Hepatic stellate cell (primary cell): ENCODE data around the gene CCDC12.

Source experiments
- DNase-seq: peaks from one replicate; pipeline ENCODE4 v3.0.0; 2011; ENCODE audit warnings: low spot score

Gene CCDC12

DNA sequence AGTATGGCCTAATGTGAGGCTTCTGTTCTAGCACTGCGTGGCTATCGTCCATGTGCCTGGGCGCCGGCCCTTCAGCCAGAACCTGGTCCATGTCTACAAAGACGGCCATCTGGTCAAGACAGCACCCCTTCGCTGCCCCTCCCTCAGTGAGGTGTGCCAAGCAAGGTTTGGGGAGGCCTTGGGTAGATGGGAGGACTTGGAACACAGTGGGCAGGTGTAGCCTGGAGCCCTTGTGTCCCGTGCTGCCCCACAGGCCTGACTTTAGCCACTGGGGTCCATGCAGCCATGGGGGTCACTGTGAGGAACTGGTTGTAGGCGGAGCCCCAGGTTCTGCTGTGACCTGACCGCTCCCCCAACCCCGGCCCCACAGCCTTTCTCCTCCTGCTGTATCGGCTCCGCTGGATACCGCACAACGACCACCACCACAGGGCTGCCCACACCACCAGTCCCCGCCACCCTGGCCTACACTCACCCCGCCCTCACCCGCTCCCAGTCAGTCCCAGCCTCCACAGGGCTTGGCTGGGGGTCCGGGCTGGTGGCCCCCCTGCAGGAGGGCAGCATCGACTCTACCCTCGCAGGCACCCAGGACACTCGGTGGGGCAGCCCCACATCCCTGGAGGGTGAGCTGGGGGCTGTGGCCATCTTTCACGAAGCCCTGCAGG, 19.5 kb upstream of the CCDC12 start:
- DNase-seq = no peak

DNA sequence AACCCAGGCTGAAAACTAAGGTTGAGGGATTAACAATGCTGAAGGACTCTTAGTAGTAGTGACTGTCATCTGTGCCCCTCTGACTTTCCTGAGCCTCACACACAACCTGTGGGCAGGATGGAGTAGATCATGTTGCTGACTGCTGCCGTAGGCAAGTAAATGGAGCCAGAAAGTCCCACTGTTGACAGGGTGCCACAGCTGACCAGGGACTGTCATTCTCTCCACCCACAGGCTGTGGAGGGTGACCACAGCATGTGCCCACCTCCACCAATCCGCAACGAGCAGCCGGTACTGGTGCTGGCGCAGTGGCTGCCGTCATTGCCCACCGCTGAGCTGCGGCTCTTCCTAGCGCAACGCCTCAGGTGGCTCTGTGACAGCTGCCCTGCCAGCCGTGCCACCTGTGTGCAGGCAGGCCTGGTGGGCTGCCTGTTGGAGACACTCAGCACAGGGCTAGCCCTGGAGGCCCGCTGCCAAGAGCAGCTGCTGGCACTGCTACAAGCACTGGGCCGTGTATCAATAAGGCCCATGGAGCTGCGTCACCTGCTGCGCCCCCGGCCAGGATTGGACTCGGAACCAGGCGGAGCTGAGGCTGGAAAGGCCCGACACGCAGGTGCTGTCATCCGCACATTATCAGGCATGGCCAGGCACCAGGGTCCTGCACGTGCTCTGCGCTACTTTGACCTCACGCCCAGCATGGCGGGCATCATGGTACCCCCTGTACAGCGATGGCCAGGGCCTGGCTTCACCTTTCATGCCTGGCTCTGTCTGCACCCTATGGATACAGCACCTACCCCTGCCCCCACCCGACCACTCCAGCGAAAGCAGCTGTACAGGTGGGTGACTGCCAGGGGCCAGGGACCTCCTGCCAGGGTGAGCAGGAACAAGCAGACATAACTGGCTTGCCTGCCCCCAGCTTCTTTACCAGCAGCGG, 18.5 kb upstream of the CCDC12 start:
- no peak for DNase-seq

GRCh38 chr3:46993986-46994385, 17.4 kb upstream of the CCDC12 start:
- DNase-seq = no peak

DNA sequence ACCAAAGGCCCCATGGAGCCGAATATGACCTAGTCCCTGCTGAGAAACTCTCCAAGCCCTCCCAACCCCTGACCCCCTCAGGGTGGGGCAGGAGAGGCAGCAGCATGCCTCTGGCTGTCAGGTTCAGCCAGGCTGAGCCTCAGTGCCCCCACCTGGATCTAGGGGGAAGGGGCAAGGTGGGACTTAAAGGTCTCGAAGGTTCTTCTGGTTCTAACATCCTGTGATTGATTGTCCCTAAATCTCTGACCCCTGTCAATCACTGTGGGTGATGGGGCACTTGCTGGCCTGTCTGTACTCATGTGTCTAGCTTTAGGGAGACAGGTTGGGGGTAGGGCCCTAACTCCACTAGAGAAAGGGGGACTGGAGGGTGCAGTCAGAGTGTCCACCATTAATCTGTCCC, 16.7 kb upstream of the CCDC12 start:
- no peak for DNase-seq

DNA sequence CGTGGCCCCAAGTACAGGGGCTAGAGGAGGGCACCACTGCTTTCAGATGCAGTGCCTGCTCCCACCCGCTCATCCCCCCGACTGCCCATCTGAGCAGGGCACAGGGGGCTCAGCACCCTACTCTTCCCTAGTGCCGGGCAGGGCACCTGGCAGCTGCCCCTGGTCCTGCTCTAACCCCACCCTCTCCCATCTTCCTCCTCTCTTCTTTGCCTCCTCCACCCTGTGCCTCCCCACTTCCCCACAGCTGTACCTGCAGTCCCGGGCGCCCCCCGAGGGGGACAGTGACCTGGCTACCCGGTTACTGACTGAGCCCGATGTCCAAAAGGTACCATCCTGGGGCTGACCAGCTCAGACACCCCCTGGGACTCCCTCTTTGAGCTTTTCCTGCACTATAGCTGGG, 15.7 kb upstream of the CCDC12 start:
- no peak for DNase-seq

DNA sequence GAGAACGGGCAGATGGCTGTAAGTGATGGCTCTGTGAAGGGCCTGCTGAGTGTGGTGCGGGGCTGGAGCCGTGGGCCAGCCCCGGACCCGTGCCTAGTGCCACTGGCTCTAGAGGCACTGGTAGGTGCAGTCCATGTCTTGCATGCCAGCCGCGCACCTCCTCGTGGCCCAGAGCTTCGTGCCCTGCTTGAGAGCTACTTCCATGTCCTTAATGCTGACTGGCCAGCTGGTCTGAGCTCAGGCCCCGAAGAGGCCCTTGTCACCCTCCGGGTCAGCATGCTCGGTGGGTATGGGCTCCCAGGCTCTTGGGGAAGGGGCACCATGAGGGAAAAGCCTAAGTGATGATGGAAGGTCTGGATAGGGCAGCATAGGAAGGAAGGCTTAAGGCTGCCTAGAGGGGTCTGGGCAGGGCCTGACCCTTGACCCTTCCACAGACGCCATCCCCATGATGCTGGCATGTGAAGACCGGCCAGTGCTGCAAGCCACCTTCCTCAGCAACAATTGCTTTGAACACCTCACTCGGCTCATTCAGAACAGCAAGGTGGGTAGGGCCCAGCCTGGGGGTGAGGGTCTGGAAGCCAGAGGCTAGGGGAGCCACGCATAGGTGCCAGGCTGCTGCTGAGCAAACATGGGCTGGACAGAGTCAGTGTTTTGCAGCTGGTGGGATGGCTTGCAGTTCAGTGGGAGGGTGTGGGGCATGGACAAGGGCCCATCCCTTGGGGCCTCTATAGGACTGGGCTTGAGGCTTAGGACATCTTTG, 15.0 kb upstream of the CCDC12 start:
- DNase-seq = no peak

DNA sequence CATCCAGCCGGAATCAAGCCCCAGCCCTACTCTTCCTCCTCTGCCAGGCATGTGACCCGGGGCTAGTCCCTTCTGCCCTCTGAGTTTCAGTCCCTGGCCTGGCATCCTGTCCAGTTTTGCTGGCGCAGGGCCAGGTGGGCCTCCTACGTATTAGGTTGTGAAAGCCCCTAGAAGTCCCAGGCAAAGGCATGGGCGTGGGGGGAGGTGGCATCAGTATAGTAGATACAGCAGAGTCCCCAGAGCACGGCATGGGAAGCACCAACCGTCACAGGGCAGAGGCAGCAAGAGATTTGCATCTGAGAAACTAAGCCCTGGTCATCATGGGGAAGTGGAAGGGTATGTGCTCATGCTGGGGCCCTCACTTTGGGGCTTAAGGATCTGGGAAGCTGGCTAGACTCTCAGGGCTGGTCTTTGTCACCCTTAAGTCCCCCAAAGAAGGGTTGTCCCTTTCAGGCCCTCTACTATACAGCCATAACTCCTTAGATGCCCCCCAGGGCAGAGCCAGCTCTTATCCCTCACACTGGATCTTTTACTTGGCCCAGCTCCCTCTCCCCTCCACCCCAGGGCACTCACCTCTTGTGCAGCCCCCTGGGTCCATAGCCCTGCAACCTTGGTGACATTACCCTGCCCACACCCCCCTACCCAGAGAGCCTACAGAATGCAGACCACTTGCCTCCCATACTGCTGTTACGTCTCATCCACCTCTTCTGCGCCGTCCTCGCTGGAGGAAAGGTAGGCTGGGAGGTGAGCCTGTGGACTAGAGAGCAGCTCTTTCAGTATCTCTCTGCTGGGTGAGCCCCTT, 14.2 kb upstream of the CCDC12 start:
- no peak for DNase-seq

GRCh38 chr3:46989146-46989810, 12.7 kb upstream of the CCDC12 start:
- DNase-seq = no peak

- DNase-seq = no peak
These were observed 12.1 kb upstream of the CCDC12 start for GRCh38 chr3:46988616-46989015.

GRCh38 chr3:46987743-46988401, 11.3 kb upstream of the CCDC12 start:
- no peak for DNase-seq

GRCh38 chr3:46987319-46987742, 10.8 kb upstream of the CCDC12 start:
- DNase-seq = no peak

DNA sequence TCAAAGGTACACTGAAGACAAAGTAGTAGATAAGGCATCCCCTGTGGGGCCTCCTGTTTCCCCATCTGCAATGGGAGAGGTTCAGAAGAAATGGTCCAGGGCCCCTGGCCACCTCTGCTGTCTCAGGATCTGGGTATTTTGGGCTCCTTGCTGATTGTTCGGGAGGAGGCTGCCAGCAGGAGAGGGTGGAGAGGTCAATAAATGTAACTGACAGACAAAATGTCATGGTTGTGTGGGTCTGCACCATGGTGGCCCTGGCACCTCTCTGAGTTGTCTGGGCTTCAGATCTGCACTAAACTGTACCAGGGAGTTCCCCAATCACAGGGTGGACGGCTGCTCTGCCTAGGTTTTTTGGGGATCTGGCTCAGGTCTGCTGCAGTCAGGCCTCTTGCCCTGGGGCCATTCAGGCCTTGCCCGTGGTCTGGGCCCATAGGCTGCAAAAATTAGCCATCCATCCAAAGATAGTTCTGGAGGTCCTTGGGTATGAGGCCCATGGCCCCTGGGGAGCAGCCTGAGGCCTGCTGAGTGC, 10.3 kb upstream of the CCDC12 start:
- no peak for DNase-seq

- no peak for DNase-seq
These were observed 9.6 kb upstream of the CCDC12 start for GRCh38 chr3:46986055-46986730.

GRCh38 chr3:46985588-46985987, 9.0 kb upstream of the CCDC12 start:
- no peak for DNase-seq

DNA sequence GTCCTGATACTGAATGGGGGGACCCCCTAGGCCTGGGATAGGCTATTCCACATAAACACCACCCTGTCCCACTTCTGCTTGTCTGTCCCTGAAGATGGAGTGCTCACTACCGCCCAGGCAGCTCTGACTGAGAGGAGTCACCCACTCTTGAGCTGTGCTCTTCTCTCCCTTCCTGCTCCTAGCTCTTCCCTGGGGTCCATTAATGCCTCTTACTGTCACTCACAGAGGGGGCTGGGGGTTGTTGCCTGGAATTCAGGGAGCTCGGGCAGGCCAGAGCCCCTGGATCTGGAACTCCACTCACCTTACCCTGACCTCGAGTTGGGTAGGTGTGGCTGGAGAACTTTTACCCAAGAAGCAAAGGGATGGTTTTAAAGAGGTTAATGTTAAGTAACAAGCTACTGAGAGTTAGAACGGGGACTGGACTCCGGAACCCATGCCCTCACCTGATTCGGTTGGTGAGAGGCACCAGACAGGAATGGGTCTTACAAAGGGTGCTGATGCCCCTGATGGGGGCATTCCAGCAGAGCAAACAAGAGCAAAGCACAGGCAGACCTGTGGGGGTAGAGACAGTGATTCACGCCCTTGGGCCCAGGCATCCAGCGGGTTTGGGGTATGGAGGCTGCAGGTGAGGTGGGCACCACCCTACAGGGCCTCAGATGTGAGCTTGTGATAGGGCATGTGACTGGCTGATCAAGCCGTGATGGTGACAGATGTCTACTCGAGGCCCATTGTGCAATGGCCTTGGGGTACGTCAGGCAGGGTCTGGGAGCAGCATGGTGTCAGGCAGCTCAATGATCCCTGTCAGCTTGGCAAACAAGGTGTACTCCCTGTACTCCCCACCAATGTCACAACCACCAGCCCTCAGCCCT, 8.3 kb upstream of the CCDC12 start:
- DNase-seq = no peak

DNA sequence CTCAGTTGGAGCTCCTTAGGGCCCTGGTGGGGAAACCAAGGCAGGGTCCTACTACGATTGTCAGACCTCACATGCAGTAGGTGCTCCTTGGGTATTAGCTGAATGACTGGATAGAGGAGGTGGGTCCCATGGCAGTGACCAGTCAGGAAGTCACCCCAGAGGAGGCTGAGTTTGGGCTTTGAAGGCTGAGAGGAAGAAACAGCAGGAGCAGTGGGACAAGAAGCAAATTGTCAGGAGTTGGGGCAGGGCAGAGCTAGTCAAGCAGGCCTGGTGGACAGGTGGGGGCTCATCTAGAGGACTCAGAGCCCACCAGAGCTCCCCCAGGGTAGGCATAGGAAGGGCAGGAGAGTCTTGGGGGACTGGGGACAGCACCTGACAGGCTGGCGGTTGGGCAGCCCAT, 6.0 kb upstream of the CCDC12 start:
- no peak for DNase-seq

DNA sequence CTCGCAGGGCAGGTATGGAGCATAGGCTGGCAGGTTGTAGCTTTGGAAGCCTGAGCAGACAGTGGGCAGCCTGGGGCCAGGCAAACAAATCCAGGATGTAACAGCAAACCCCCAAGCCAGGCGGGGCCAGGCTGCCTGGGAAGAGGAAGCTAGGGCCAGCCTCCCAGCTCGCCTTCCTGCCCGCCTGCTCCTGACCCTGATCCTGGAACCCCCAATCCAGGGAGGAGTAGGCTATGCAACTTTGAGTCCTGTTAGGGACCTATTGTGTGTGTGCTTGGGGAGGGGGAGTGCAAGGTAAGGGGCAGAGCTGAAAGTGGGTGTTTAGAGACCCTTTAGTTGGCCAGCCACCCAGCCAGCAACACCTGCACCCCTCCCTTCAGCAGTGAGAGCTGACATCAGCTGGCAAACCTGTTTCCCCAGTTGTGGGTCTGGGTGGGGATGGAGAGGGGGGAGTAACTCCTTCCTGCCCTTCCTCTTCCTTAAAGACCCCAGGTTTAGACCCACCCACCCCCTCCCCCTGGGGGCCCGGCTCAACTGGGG, 5.5 kb upstream of the CCDC12 start:
- DNase-seq = no peak

- DNase-seq = no peak
These were observed 3.5 kb upstream of the CCDC12 start for GRCh38 chr3:46979958-46980497.
